SK-N-SH (cell line): Measurements from ENCODE around the gene ARL2BP. TPM values are rescaled to one million over a fixed set of nuclear protein-coding genes. Genes with fewer than 3 reads are reported as not detected.

ENCODE experiments used
- FOXJ3 ChIP-seq: sonication (generic); formaldehyde crosslinking; IDR thresholded peaks from 2 replicates; pipeline ENCODE4 v1.5.1; 2020; ENCODE audit warnings: mild to moderate bottlenecking, missing genetic modification reagents
- JUND ChIP-seq: IDR thresholded peaks from 2 replicates; pipeline ENCODE4 v1.4.0; 2012
- NFIC ChIP-seq: IDR thresholded peaks from 2 replicates; pipeline ENCODE4 v1.4.0; 2012; ENCODE audit warnings: borderline replicate concordance
- NRF1 ChIP-seq: IDR thresholded peaks from 2 replicates; pipeline ENCODE4 v1.6.1; 2012; ENCODE audit warnings: low read depth, mild to moderate bottlenecking, low read length
- RCOR1 ChIP-seq: fragments of 150-350 bp; IDR thresholded peaks from 2 replicates; pipeline ENCODE4 v1.6.1; 2017; ENCODE audit warnings: antibody characterized with exemption, low read length
- RFX5 ChIP-seq: IDR thresholded peaks from 2 replicates; pipeline ENCODE4 v1.6.1; 2012; ENCODE audit warnings: mild to moderate bottlenecking, improper control_type of control experiment, low read length
- RXRA ChIP-seq: IDR thresholded peaks from 2 replicates; pipeline ENCODE4 v1.4.0; 2012; ENCODE audit warnings: low read depth, mild to moderate bottlenecking, borderline replicate concordance
- polyA plus RNA-seq, 3 experiments: library from polyadenylated mRNA; depleted of rRNA; stranded (reverse); fragments of >200 nt; gene quantifications; 2 replicates each; pipeline ENCODE4 v1.2.3, GENCODE V29; 2012
- TF ChIP-seq, protein P1 (sequence below): IDR thresholded peaks from 2 replicates; pipeline ENCODE4 v1.4.0; 2012; ENCODE audit warnings: low read depth
- TF ChIP-seq, protein P2 (sequence below): IDR thresholded peaks from 2 replicates; pipeline ENCODE4; 2012

Gene ARL2BP
- polyA plus RNA-seq, 1 of the 3 experiments (the other 2 are of a cell fraction) = 61.8 TPM

DNA sequence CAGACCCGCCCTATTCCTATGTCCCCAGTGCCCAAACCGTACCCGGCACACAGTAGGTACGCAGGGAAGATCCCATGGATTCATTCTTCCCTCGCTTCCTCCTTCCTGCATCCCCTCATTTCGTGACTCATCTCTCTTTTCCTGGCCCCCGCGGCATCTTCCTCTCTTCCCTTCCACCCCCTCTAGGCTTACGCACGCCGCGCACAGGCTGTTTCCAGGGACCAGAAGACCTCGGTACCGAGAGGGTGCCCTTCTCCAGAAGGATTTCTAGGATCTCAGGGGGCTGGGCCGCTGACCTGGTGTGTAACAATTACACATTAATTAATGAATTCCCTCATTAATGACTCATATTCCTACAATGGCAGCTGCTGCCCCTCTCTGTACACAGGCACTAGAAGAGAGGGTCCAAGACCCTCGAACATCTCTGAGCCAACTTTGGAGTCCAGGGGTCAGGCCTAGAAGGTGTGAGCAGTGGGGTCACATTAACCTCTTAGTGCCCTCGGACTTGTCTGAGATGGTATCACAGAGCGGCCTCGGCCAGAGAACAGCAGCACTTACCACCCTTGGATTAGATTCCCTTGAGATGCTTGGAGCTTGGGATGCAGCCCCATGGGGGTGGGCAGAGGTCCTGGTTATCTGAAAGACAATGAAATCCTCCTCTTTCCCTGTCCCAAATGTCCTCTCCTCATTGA lies 56.2 kb downstream of the ARL2BP start (continued):
- TF ChIP-seq NFIC = no peak
- TF ChIP-seq NRF1 = no peak
- no peak for TF ChIP-seq JUND
- TF ChIP-seq, protein P1, sequence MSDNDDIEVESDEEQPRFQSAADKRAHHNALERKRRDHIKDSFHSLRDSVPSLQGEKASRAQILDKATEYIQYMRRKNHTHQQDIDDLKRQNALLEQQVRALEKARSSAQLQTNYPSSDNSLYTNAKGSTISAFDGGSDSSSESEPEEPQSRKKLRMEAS = no peak
- TF ChIP-seq, protein P2, sequence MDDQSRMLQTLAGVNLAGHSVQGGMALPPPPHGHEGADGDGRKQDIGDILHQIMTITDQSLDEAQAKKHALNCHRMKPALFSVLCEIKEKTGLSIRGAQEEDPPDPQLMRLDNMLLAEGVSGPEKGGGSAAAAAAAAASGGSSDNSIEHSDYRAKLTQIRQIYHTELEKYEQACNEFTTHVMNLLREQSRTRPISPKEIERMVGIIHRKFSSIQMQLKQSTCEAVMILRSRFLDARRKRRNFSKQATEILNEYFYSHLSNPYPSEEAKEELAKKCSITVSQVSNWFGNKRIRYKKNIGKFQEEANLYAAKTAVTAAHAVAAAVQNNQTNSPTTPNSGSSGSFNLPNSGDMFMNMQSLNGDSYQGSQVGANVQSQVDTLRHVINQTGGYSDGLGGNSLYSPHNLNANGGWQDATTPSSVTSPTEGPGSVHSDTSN = no peak
- TF ChIP-seq FOXJ3 = no peak
- TF ChIP-seq RFX5 = no peak
- no peak for TF ChIP-seq RXRA
- no peak for TF ChIP-seq RCOR1

Other genes with a start within 250 kb of the ARL2BP start
- gene CPNE2, start 152.7 kb upstream of the ARL2BP start, polyA plus RNA-seq (2012; rRNA removed) = 63.8 and 73.0 TPM in 2 replicates
- gene PSME3IP1, start 59.2 kb upstream of the ARL2BP start, polyA plus RNA-seq (2012; rRNA removed) = 80.9 and 92.0 TPM in 2 replicates
- 16.6 and 21.7 TPM in 2 replicates for gene RSPRY1, start 58.9 kb upstream of the ARL2BP start, polyA plus RNA-seq (2012; rRNA removed)
- 0.86 and 1.3 TPM in 2 replicates for gene PLLP, start 39.4 kb downstream of the ARL2BP start, polyA plus RNA-seq (2012; rRNA removed)
- gene CCL22, start 113.5 kb downstream of the ARL2BP start, polyA plus RNA-seq (2012; rRNA removed) = not detected in 2 replicates
- 5.8 and 6.8 TPM in 2 replicates for gene CX3CL1, start 127.2 kb downstream of the ARL2BP start, polyA plus RNA-seq (2012; rRNA removed)
- not detected in 2 replicates for gene CCL17, start 159.5 kb downstream of the ARL2BP start, polyA plus RNA-seq (2012; rRNA removed)
- gene CIAPIN1, start 202.1 kb downstream of the ARL2BP start, polyA plus RNA-seq (2012; rRNA removed) = 43.6 and 63.3 TPM in 2 replicates
- 81.2 and 104 TPM in 2 replicates for gene COQ9, start 202.2 kb downstream of the ARL2BP start, polyA plus RNA-seq (2012; rRNA removed)
- gene POLR2C, start 217.4 kb downstream of the ARL2BP start, polyA plus RNA-seq (2012; rRNA removed) = 160 and 178 TPM in 2 replicates
- gene DOK4, start 241.2 kb downstream of the ARL2BP start, polyA plus RNA-seq (2012; rRNA removed) = 28.4 and 36.9 TPM in 2 replicates